AG04449 (cell line): ENCODE data around the gene TWSG1.

Experiments used
- CTCF ChIA-PET: fragments of 350-600 bp; formaldehyde crosslinking; extraction: SDS; loops from one replicate; lab custom pipeline; 2021; ENCODE audit warnings: antibody characterized with exemption; lab: Yijun Ruan, JAX
- POLR2A ChIA-PET: fragments of 400-600, 350-600 bp; formaldehyde crosslinking; extraction: SDS; loops from one replicate; lab custom pipeline; 2020; ENCODE audit warnings: antibody characterized with exemption, inconsistent platforms; lab: Yijun Ruan, JAX
- DNase-seq: peaks from one replicate; pipeline ENCODE4 v3.0.0-alpha.2; 2010; ENCODE audit warnings: low read depth, low spot score
- H3K4me3 ChIP-seq: 2 replicates; pipeline ENCODE4 v1.5.1; 2011; ENCODE audit warnings: low read depth, mild to moderate bottlenecking, control low read depth, low read length
- TF ChIP-seq, protein P1 (sequence below): IDR thresholded peaks from one replicate; pipeline ENCODE4 v1.5.1; 2011; ENCODE audit warnings: mild to moderate bottlenecking, moderate library complexity, low read length, control low read depth, inconsistent platforms; ENCODE audit not compliant: insufficient read depth; ENCODE audit errors: missing control alignments

Gene TWSG1

DNA sequence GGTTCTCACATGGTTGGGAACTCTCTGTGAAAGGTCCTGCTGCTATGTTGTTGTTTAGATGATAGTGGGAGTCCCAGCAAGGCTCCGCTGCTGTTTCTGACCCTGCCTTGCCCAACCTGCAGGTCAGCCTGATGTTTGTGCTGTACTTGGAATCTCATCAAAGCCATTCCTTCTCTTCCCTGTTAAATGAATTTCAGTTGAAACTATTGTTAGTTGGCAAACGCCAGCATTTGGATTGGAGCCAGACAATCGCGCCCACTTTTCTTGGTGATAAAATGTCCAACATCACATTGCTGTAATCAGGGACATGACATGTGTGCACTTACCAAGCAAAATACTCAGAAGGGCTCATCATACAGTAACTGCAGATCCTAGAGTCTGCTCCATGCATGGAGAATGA, 12.8 kb upstream of the TWSG1 start:
- no peak overlapping the region for H3K4me3 ChIP-seq
- ChIA-PET CTCF (interaction anchor here (0.7 to 1.7 kb wide), 3 partner anchors 8 to 195 kb away, joined by 3 to 5 read pairs (median 3); partner anchors contain the start of gene TWSG1), POLR2A (no interaction called here)
- TF ChIP-seq, protein P1, sequence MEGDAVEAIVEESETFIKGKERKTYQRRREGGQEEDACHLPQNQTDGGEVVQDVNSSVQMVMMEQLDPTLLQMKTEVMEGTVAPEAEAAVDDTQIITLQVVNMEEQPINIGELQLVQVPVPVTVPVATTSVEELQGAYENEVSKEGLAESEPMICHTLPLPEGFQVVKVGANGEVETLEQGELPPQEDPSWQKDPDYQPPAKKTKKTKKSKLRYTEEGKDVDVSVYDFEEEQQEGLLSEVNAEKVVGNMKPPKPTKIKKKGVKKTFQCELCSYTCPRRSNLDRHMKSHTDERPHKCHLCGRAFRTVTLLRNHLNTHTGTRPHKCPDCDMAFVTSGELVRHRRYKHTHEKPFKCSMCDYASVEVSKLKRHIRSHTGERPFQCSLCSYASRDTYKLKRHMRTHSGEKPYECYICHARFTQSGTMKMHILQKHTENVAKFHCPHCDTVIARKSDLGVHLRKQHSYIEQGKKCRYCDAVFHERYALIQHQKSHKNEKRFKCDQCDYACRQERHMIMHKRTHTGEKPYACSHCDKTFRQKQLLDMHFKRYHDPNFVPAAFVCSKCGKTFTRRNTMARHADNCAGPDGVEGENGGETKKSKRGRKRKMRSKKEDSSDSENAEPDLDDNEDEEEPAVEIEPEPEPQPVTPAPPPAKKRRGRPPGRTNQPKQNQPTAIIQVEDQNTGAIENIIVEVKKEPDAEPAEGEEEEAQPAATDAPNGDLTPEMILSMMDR = no peak
- no peak for DNase-seq

DNA sequence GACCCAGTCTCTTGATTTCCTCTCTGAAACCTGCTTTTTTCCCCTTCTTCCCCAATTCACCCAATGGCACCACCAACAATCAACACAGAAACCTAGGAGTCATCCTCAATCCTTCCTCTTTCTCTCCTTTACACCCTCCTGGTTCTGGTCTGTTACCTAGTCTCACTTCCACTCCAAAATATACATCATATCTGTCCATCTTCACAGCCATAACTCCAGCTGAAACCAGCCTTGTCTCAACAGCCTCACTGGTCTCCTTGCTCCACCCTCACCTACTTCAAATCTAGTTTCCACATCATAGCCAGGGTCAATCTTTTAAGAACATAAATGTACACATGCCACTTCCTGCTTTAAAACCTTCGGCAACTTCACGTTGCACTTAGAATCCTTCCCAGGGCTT, 11.8 kb upstream of the TWSG1 start:
- no peak for DNase-seq
- POLR2A ChIA-PET = no interaction called here
- CTCF ChIA-PET = interaction anchor here (1.0 kb wide), 1 partner anchor 194 kb away, joined by 3 read pairs; no protein-coding TSS in a partner anchor
- TF ChIP-seq, protein P1 = no peak
- no peak overlapping the region for H3K4me3 ChIP-seq

DNA sequence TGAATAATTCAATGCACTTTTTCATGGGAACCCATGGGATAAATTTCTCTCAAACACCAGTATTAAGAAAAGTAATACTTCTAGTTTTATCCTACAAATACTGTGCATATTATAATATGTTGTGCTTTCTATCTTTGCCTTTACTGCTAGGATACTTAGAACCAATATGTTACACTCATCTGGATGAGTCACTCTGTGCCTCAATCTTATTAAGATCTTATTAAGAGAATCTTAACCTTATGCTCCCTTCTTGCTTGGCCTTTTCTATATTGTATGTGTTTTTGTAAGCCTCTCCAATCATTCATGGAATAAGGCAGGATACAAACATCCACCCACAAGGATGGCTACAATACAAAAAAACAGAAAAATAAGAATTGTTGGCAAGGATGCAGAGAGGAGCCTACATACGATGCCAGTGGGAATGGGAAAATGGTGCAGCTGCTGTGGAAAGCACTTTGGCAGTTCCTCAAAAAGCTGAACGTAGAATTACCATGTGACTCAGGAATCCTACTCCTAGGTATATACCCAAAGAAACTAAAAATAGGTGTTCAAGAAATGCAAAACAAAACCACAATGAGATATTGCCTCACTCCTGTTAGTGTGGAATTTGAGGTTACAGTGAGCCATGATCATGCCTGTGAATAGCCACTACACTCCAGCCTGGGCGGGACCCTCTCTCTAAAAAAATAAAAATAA, 10.7 kb upstream of the TWSG1 start:
- DNase-seq = peak; percentile 51
- POLR2A ChIA-PET = no interaction called here
- TF ChIP-seq, protein P1 = no peak
- CTCF ChIA-PET = interaction anchor here (1.0 kb wide), 1 partner anchor 193 kb away, joined by 3 read pairs; no protein-coding TSS in a partner anchor
- no peak overlapping the region for H3K4me3 ChIP-seq

DNA sequence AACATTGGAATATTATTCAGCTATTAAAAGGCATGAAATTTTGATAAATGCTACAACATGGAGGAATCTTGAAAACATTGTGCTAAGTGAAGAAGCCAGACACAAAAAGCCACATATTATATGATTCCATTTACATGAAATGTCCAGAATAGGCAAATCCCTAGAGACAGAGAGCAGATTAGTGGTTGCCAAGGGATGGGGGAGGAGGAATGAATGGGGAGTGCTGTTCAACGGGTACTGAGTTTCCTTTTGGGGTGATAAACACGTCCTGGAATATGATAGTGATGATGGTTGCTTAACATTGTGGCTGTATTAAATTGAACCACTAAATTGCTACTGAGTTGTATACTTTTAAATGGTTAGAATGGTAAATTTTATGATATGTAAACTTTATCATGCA, 8.9 kb upstream of the TWSG1 start:
- TF ChIP-seq, protein P1 = no peak
- ChIA-PET POLR2A (no interaction called here), CTCF (interaction anchor here (2.6 kb wide), 1 partner anchor 9 kb away, joined by 11 read pairs; the partner anchor contains the start of gene TWSG1)
- no peak overlapping the region for H3K4me3 ChIP-seq
- DNase-seq = no peak

DNA sequence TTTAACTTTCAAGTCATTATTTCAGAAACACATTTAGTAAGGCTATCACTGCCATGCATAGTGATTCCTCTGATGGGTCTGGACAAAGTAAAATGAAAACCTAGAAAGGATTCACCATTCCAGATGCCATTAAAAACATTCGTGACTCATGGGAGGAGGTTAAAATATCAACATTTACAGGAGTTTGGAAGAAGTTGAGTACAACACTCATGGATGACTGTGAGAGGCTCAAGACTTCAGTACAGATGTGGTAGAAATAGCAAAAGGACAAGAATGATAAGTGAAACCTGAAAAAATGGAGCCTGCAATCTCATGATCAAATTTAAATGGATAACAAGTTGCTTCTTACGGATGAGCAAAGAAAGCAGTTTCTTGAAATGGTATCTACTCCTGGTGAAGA, 5.8 kb upstream of the TWSG1 start:
- ChIA-PET CTCF (no interaction called here), POLR2A (no interaction called here)
- TF ChIP-seq, protein P1 = no peak
- DNase-seq = no peak
- no peak overlapping the region for H3K4me3 ChIP-seq

DNA sequence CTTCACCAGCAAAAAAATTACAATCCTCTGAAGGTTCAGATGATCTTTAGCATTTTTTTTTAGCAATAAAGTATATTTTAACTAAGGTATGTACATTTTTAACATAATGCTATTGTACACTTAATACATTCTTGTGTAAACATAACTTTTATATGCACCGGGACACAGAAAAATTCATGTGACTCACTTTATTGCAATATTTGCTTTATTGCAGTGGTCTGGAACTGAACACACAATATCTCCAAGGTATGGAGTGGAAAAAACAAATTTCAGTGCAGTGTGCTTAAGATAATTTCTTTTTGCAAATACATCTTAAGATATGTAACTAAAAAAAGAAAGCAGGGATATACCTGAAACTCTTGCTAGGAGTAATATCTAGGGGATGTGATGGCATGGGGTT, 5.1 kb upstream of the TWSG1 start:
- ChIA-PET POLR2A (no interaction called here), CTCF (interaction anchor here (1.2 kb wide), 1 partner anchor 8 kb away, joined by 3 read pairs; no protein-coding TSS in a partner anchor)
- no peak overlapping the region for H3K4me3 ChIP-seq
- no peak for DNase-seq
- TF ChIP-seq, protein P1 = no peak
